HG03103 (cell line): Measurements from ENCODE around the gene FAM120C.

Experiments
- ATAC-seq: cut with Tn5 transposase; IDR thresholded peaks from one replicate; pipeline ENCODE4 v1.9.1; 2021; ENCODE audit warnings: low read depth; ENCODE audit not compliant: unreplicated experiment

Gene FAM120C

DNA sequence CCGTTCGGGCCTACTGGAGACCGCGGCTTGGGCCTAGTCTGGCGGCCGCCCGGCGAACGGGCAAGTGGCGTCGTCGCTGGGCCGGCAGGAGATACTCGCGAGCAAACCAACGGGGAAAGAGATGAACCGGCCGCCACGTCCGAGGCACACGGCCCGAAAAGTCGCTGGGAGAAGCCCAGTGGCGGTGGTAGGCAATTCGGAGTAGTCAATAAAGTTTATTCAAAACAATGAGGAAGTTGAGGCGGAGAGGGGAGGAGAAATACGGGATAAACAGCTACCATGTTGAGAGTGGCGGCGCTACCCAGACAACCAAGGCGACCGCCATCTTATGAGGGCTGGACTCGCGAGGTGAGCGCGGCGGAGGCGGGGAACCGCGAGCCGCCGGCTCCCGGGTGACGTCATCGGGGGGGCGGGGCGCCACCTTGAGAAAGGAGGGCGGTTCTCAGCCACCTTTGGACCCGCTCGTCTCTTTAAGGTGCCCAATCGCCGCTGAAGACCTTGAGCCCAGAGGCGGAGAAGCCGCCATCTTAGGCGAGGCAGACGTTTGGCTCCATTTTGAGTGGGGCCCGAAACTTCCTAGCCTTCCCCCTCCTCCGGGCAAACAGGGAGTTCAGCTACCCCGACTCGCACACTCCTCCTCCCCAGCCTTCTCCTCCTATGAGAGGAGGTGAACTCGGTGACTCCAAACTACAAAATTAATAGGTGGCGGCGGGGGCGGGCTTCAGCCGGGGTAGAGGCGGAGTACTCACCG lies 138.8 kb downstream of the FAM120C start, which contains the start of gene PHF8:
TSS of gene PHF8 (minus strand) at position 348 of the 751 bp plus-strand sequence. CDS start 1,745 bp downstream, outside the sequence.
- ATAC-seq = peak; percentile 76

- peak; percentile 8 for ATAC-seq
Observed at GRCh38 chrX:54043541-54044125, 139.4 kb downstream of the FAM120C start.

DNA sequence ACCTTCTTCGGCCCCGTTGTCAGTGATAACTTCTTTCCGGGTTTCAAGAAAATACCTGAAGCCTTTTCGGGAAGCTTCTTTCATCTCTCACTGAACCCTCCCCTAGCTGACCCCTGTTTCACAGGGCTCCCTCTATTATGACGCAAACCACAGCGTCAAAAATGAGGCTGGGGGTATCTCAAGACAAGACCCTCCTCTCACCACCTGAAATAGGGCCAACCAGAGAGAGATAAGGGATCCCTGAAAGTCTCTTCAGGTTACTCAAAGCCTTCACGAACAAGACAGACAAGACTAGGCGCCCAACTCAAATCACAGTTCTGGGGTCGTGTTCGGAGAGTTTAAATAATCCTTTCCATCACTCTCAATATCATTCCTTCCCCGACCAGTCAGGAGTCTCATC lies 140.0 kb downstream of the FAM120C start:
- ATAC-seq = no peak

DNA sequence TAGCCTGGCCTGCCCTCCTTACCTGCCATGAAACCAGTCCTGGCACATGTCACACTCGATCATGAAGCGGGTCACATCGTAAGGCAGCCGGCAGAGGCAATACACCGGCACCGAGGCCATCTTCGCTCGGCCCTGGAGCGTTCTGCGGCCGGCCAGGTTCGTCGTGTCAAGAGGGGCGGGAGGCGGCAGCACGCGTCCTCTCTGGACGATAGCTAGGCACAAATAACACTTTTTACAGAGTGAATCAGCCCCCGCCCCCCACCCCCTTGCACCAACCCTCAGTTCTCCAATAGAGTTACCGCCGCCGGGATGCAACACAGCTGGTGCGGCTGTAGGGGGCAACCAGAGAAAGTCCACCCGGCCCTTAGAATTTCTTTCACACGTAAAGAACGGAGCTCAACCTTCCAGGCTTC lies 140.4 kb downstream of the FAM120C start:
- no peak for ATAC-seq

DNA sequence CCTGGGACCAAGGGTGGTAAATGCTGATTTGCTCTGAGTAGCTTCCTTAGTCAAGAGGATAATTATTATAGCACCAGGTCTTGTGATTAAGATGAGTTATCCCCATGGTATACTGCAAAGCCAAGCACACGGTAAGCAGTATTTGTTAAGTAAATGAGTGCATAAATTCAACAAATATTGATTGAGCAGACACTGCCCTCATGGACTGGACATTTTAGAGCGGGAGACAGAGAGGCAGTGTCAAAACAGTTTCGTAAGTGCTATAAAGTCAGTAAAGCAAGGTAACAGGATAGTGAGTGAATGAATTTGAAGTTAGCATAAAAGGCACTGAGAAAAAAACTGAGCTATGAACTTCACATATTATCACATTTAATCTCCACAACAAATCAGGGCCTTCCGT lies 152.7 kb downstream of the FAM120C start:
- ATAC-seq = no peak

DNA sequence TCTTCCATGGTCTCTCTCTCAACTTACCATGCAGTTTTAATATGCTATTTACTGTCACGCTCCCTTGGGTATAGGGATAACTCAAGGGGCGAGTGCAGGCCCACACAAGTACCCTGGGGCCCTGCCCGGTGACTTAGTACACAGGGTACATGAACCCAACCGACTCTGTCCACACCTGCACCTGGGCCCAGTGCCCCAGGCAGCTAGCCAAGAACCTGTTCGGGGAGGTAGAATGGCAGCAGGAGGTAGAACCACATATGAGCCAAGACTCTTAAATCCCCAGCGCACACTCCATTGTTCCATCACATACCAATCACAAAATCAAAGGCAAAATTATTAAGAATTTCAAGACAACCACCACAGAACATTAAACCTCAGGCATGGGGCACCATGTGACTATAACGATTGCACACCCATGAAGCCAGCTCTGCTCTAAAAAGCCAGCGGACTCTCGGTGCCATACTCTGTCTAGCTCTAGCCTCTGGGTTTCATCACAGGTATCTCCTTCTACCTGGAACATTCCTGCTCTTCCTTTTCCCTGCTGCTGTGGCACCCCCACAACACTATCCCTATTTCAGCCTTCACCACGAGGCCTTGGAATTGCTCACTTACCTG lies 153.4 kb downstream of the FAM120C start:
- ATAC-seq = no peak

- ATAC-seq = no peak
Observed at GRCh38 chrX:54024350-54024749, 158.7 kb downstream of the FAM120C start.
